Putamen (tissue), 1 donor: Measurements from ENCODE around the gene ABCC2.
"Not testable (repeated sequence)": the region's sequence is repeated elsewhere in the genome, so short reads cannot be mapped to it uniquely, and the experiment has no call there.

Experiments
- DNase-seq: peaks from one replicate; pipeline ENCODE4 v3.0.0-alpha.2; 2016; ENCODE audit warnings: low spot score

ABCC2 gene

DNA sequence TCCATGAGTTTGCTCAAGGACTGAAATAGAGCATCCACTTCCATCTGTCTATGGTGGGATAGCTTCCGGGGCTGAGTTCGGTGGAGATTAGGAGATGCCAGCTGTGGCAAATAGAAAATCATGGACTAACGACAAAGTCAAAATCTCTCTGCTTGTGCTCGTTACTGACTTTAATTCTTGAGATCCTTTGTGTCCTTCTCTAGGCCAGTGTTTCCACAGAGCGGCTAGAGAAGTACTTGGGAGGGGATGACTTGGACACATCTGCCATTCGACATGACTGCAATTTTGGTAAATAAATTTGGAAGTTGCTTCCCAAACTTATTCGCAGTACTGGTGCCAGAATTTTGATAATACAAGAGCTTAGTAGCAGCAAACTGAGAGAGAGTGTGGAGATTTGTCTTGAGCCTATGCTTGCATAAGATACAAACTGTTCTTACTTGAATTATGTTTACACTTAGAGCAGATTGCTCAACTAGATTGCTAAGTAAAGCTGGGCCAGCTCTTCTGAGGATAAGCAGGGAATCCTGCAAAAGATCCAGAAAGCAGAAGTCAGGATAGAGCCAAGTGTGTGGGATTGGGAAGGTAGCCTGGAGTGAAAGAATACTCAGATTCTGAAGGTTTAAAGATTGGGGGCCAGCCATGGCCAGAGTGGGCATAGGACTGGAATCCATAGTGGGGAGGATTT lies 27.6 kb downstream of the ABCC2 start:
- DNase-seq: no peak

DNA sequence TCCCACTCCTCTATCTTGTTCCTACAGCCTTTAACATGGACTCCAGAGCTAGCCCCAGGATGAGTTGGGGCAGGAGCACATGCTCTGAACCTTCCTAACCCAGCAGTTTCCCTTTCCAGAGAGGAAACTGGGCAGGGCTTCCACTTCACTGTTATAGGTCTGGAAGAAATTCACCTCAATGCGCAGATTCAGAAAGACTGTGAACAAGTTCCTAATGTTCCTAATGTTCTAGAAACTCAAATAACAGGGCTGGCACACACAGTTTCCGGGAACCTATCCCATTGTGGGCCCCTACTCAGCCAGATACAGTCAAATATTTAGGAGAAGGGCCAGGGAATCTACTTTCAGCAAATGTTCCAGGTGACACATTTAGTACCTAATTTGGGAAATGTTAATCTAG lies 29.7 kb downstream of the ABCC2 start:
- DNase-seq: no peak

DNA sequence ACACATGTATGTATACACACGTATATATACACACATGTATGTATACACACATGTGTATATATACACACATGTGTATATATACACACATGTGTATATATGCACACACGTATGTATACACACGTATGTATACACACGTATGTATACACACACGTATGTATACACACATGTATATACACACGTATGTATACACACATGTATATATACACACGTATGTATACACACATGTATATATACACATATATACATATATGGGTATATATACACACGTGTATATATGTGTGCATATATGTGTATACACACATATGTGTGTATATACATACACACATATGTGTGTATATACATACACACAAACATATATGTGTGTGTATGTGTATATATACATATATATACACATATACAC lies 31.7 kb downstream of the ABCC2 start:
- no peak for DNase-seq

DNA sequence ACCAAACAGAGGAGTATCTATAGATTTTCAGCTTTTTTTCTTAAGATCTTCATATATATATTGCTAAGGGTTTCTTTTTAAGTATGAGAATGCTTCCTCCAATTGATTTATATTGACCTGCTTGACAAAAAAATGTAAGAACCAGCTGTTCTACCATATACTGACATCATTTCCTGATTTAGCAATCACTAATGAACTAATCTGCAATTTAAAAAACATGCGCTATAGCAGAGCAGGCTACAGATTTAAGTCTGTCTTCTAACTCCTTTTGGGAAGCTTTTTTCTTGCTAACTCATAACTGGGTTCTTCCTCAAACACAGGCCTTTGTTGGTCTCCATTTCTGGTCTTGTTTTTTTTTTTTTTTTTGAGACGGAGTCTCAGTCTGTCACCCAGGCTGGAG lies 33.2 kb downstream of the ABCC2 start:
- DNase-seq: no peak

DNA sequence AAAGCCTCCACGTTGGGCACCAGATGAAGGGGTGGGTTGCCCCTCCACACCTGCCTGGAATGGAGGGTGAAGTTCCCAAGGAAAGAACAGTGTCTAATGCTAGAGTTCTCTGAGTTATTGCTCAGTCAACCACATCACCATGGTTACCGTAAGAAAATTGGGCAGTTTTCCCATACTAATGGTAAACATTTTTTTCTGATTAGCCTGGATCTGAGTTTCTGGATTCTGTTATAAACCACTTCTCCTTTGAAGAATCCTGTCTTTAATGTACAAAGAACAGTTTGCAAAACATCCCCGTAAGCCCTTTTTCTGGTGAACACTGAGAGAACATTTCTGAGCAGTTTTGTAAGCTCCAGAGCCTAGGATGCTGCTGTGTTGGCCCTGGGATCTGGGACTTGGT lies 45.5 kb downstream of the ABCC2 start:
- no peak for DNase-seq

DNA sequence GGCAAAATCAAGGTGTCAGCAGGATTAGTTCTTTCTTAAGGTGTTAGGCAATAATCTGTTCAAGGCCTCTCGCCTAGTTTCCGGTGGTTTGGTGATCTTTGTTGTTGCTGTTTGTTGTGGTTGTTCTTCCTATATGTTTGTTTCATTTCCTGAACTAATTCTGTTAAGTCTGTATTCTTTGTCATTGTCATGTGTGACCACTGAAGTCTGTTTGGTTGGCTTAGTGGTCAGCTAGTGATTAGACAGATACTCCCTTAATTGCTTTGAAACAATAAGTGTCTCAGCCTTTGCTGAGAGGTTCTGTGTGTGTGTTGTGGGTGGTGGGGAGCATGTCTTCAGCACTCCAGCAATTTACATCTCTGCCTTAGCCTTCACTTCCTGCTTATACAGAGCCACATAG lies 46.0 kb downstream of the ABCC2 start:
- no peak for DNase-seq

DNA sequence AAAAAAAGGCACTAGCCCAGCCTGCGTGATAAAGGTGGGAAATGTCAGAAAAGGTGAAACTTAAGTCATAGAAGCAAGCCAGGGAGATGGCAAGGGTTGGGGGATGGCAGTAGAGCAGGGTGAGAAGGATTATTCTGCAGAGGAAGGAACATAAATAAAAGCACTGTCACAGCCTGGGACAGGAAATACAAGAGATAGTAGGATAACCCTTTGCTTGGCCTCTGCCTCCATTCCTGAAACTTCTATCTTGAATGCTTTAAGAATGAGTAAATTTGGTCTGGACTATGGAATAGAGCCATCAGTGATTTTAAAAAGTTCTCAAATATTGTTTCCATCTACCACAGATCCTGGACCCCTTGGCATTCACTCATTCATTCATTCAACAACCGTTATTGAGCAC lies 50.0 kb downstream of the ABCC2 start:
- no peak for DNase-seq

DNA sequence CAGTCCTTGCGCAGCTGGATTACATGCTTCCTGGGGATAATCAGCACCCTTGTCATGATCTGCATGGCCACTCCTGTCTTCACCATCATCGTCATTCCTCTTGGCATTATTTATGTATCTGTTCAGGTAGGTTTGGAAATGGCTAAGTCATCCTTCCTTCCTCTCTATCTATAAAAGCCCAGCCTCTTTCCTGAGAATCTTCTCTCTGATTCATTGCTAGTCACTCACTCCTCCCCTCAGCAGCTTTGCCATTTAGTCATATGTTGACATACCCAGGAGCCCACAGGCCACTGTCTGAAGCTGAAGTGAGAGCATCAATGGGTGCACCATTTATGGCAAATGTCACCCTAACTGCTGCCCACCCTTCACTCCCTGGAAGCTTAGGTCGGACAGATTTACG lies 52.0 kb downstream of the ABCC2 start:
- no peak for DNase-seq

DNA sequence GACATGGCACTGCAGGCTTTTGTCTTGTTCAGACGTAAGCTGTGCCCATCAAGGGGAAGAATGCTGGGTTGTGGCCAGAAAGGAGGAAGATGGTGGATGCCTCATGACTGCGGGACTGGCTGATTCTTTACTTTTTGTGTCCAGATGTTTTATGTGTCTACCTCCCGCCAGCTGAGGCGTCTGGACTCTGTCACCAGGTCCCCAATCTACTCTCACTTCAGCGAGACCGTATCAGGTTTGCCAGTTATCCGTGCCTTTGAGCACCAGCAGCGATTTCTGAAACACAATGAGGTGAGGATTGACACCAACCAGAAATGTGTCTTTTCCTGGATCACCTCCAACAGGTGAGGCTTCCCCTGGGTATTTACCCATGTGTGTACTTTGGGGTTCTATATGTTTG lies 53.5 kb downstream of the ABCC2 start:
- no peak for DNase-seq

DNA sequence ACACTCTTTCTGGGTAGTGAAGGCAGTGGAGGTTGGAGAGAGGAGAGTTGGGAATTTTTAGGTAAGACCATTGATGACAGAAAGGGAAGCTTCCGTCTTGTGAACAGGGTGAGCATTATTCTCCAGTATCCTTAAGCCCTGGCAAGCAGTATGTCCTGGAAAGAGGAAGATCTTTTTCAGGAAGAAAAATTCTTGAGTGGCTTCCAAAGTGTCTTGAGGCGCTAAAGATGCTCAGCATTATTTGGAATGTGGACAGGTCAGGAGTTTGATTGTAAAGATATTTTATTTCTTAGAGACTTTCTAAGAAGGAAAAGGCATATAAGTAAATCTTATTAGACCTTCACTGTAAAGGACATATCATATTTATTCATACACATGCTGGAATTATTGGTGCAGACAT lies 54.3 kb downstream of the ABCC2 start:
- DNase-seq: no peak

DNA sequence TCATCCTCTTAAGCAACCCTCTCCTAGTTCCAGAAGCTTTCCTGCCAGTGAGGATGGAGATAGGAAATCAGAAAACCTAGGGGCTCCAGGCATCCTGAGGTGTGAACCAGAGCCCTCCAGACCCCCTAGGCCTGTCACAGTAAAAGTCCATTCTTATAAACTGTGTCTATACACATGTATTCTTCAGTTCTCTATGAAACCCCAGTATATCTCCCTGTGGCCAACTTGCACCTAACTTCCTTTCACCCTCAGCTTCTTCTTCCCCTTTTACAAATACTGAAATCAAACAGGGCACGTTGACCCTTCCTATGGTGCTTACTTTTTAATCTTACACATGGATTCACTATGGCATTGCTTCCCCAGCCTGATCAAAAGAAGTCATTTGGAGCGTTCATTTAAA lies 58.4 kb downstream of the ABCC2 start:
- DNase-seq: not testable (repeated sequence)

DNA sequence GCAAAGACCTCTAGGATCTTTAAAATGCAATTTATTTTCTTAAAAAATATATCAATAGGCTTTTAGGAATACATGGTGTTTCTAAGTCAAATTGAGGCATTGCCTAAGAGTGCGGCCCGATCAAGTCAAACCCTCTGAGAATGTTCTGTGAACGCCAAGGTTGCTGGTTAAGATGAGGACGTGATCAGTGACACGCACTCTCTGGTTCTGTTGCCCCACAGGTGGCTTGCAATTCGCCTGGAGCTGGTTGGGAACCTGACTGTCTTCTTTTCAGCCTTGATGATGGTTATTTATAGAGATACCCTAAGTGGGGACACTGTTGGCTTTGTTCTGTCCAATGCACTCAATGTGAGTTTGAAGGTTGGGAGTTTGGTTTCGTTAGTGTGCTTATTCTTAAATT lies 59.3 kb downstream of the ABCC2 start:
- DNase-seq: no peak

DNA sequence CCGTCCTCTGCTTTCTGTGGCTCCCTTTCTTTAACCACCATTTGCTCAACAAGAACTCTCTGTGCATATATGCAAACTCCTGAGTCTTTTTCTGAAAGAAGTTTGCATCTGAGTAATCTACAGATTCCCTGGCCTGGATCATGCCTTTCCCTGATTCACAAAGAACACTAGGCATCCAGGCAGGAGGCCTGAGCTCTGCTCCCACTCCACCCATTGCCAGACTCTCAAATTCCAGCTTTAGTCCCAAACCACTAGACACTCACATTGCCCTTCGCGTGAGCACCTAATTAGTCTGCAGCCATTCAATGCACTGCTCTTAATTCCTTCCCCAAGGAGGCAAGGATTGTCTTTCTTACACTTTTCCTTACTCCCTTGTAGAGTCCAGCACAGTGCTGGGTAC lies 60.9 kb downstream of the ABCC2 start:
- DNase-seq: no peak

DNA sequence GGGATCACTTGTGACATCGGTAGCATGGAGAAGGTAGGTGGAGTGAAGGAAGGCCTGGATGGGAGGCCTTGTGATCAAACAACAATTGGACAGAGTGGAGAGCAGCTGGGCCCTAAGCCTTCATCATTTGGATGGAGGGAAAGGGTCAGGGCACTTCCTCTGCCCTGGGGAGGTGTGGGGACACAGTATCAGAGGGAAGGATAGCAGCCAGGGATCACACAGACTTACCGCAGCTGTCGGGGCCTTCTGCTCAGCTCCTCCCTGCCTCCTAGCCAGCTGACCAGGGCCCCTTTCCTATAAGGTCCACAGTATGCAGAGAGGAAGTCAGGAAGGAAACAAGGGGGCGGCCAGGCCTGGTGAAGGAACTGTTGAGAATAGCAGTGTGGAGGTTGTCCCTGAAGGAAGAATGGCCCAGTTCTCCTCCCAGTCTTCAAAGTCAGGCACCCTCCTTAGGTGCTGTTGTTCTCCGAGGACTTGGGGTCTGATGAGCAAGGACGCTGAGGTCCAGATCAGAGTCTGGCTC lies 62.1 kb downstream of the ABCC2 start:
- DNase-seq: no peak

DNA sequence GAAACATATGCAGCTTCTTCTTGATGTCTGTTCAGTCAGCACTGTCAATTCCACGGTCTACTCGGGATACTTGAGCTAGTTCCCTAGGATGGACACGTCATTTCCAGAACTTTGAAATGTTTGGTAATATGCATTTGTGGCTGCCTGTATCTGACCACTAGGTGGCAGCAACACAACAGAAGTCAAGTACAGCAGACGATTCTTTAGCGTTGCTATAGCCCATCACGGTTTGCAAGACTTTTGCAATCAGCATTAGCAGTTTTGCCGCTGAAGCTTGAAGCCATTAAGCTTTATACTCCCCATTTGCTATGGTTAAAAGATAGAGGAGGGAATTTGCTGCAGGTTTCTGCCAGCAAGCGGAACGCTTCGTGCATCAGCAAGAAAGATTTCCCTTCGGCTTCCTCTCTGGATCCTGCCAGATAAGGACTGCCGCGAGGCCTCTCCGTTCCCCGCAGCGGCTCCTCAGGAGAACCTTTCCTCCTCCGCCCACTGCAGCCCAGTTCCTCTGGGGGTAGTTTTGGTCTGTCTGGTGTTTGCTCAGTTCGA lies 63.5 kb downstream of the ABCC2 start:
- peak; percentile 77 for DNase-seq

DNA sequence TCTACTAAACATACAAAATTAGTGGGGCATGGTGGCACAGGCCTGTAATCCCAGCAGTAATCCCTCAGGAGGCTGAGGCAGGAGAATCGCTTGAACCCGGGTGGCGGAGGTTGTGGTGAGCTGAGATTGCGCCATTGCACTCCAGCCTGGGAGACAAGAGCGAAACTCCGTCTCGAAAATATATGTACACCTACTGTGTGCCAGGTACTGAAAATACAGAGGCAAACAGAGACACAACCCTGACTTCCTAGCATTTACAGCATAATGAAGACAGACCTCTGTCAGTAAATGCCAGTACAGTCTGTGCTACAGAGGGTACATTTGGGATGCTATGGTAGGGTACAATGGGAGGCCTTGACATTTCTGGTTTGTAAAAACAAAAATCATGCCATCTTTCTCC lies 66.6 kb downstream of the ABCC2 start:
- no peak for DNase-seq

DNA sequence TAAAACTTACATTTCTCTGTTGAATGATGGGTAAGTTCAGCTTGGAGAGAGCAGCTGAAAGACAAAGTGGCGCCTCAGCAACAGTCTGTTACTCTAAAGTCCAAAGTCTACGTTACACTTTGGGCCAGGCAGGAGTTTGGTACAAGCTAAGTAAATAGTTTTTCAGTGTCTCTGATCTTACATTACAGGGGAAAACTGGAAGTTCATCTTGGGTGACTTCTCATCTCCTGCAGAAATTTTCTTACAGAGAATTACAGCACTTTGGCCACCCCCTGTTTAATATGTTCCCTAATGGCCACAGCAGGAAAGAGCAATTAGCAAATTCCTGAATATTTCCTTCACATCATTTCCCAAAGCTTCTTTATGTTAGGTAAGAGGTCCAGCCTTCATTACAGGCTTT lies 67.1 kb downstream of the ABCC2 start:
- no peak for DNase-seq

DNA sequence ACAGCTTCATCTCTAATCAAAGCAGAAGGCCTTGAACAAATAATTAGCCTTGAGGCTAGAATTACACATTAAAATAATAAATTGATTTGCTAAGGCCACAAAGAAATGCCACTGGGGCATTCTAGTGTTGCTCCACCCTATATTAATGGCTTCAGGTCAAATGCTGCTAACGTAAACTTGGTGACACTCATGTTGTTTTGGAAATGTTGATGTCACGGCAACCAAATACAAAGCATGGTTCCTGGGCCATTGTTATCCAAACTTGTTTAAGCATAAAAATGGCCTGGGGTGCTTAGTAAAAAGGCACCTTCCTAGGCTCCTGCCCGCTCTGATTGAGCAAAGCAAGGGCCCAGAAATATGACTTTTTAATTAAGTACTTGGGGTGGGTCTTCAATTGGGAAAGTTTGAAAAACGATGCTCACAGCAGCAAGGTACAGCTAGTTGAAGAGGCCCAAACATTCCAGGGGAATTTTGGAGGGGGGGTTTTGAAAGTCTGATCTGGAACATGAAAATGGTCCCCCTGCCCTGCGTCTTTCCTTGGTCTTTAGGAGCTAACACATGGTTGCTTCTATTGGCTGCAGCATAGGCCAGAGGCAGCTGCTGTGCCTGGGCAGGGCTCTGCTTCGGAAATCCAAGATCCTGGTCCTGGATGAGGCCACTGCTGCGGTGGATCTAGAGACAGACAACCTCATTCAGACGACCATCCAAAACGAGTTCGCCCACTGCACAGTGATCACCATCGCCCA lies 67.8 kb downstream of the ABCC2 start:
- DNase-seq: no peak

DNA sequence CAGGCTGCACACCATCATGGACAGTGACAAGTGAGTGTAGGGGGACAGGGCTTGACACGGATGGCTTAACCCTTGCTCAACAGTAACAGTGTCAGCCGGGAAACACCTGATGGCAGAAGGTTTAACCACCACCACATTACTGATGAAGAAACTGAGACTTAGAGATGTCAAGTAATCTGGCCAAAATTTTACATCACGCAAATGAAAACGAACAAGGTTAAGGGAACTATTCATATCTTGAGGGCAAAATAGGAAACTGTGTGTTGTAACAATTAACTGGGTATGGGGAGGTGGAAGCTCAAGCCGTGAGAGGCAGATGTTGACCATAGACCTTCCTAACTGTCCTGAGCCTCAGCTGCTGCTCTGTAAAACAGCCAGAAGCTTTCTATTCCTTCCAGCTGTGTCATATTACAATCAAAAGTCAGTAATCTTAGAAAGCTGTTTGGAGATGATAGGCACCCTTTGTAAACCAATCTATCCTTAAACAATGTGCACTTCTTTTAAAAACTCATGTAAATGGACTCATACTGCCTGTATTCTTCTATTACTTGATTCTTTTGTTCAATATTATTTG lies 68.4 kb downstream of the ABCC2 start:
- DNase-seq: no peak

DNA sequence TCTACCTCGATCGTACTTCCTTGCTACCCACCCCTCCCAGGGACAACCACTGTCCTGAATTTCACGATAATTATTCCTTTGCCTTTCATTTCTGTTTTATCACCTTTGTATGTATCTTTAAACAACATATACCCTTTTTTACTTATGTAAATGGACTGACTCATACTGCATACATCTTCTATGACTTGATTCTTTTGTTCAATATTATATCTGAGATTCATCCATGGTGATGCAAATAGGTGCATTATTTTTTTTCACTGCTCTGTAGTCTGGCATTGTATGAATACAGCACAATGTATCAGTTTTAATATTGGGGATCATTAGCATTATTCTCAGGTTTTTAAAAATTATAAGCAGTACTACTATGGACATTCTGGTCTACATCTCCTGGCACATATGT lies 69.4 kb downstream of the ABCC2 start:
- DNase-seq: no peak

DNA sequence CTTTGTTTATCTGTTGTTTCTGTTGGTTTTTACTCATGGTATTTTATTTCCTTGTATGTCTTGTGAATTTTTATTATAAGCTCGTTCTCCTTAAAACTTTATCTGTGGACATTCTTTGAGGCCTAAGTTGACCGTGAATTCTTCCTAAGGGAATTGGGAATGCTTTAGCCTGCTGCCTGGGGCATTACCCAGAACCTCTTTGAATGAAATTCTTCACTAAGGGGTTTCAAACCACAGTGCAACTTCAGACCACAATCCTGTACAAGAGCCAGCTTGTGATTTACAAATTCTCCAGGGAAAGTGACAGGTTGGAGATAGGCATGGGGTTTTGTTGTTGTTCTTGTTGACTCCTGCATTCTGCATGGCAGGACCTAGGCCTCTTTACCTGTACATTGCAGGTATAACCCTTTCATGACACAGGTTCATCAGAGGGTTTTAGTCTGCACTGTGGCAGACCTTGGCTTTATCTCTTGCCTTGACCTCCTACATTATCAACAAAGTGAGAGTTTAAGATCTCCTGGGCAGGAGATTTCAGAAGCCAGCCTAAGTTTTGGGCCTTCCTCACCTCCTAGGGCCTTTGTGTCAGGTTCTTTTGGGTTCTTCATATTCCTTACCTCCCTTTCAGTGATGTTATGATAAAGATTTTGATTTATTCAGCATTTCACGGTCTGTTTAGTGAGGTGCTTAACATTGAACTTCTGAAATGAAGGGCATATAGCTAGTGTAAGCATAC lies 70.2 kb downstream of the ABCC2 start:
- DNase-seq: no peak

DNA sequence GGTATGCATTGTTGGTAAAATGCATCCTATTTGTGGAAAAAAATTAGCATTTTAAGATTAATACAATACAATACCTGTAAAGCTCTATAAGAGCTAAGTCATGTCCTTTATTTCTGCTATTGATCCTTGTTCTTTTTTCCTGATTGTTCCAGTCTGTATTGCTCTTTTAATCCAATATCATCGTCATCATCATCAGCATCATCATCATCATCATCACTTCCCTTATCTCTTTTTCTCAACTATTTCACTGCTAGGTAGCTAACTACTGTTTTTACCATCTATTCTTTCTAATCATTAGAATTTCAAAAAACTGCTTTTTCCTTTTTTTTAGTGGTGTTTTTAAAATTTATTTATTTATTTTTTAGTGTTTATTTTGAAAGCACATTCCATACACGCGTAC lies 71.2 kb downstream of the ABCC2 start:
- no peak for DNase-seq
